K562 (cell line): ENCODE measurements around the gene SLC22A12. TPM values are rescaled to one million over a fixed set of nuclear protein-coding genes. Genes with fewer than 3 reads are reported as not detected.

ENCODE experiments used
- ATAC-seq: fragments of 200-7000 bp; cut with Tn5 transposase; 3 replicates; pipeline ENCODE4 v1.9.1; 2020; ENCODE audit warnings: moderate library complexity
- BruUV-seq: library from RNA; stranded (reverse); fragments of 400-500 nt; replicated peaks from 2 replicates; lab custom pipeline; 2021; lab: Mats Ljungman, UMichigan
- CTCF ChIA-PET: fragments of 300-600 bp; formaldehyde crosslinking; extraction: SDS; loops from one replicate; lab custom pipeline; 2021; ENCODE audit warnings: low intra/inter-chr PET ratio; lab: Yijun Ruan, JAX
- POLR2A ChIA-PET: fragments of 300-600, 350-650 bp; sonication (Branson Sonifier 250); formaldehyde crosslinking; extraction: SDS; loops from one replicate; lab custom pipeline; 2021; ENCODE audit warnings: antibody characterized with exemption, inconsistent platforms; lab: Yijun Ruan, JAX
- DNase-seq, 4 experiments: peaks; one replicate each; pipeline versions ENCODE4 v3.0.0 to v3.0.0-alpha.2; 2011 to 2018; ENCODE audit warnings: low spot score in 3 of 4, mixed read lengths in 3 of 4; ENCODE audit errors: extremely low read depth in 1 of 4
- FAIRE-seq: peaks from 2 replicates; lab custom pipeline; 2011; peaks lifted over from hg19 to GRCh38; lab: Jason Lieb, UNC
- H2AFZ ChIP-seq: 2 replicates; pipeline ENCODE4 v1.6.0; 2011; ENCODE audit warnings: low read depth, low read length, control low read depth, inconsistent platforms
- H3K27ac ChIP-seq: fragments of 200-600 bp; 3 replicates; pipeline ENCODE4 v1.8.0; 2011; ENCODE audit warnings: low read depth, mild to moderate bottlenecking, control low read depth, inconsistent platforms, low read length, moderate library complexity, mixed read lengths; ENCODE audit errors: extremely low read depth
- H3K27me3 ChIP-seq, 2 experiments: fragments of 300-600 bp in 1 of 2; 2 replicates in 1 of 2; 3 replicates in 1 of 2; pipeline versions ENCODE4 v1.6.0 to v1.8.0; 2011; ENCODE audit warnings: inconsistent platforms in 2 of 2, low read length in 2 of 2, mild to moderate bottlenecking in 1 of 2, mixed read lengths in 1 of 2, moderate library complexity in 1 of 2; ENCODE audit not compliant: control insufficient read depth in 2 of 2, insufficient read depth in 2 of 2
- H3K36me3 ChIP-seq: fragments of 300-600 bp; 3 replicates; pipeline ENCODE4 v1.8.0; 2011; ENCODE audit warnings: mild to moderate bottlenecking, low read length, inconsistent platforms; ENCODE audit not compliant: control insufficient read depth, insufficient read depth
- H3K4me1 ChIP-seq, 2 experiments: fragments of 200-600 bp in 1 of 2; replicated peaks in 1 of 2; 2 replicates in 1 of 2; 3 replicates in 1 of 2; pipeline versions ENCODE4 v1.5.1 to v1.8.0; 2011; ENCODE audit warnings: inconsistent platforms in 2 of 2, low read length in 2 of 2, mild to moderate bottlenecking in 1 of 2, mixed read lengths in 1 of 2, moderate library complexity in 1 of 2; ENCODE audit not compliant: control insufficient read depth in 2 of 2, insufficient read depth in 2 of 2
- H3K4me2 ChIP-seq: 2 replicates; pipeline ENCODE4 v1.6.1; 2011; ENCODE audit warnings: low read length, control low read depth, inconsistent platforms, mixed read lengths; ENCODE audit not compliant: insufficient read depth
- H3K4me3 ChIP-seq: fragments of 200-600 bp; sonication (generic), shearing (Covaris generic); 2 replicates; pipeline ENCODE4 v1.5.1; 2016; ENCODE audit warnings: control low read depth, inconsistent platforms
- H3K79me2 ChIP-seq: fragments of 200-600 bp; 3 replicates; pipeline ENCODE4 v1.8.0; 2011; ENCODE audit warnings: low read length, inconsistent platforms; ENCODE audit not compliant: control insufficient read depth, insufficient read depth
- H3K9ac ChIP-seq, 2 experiments: 2 replicates each; pipeline versions ENCODE4 v1.6.0 to v1.6.1; 2011; ENCODE audit warnings: low read depth in 2 of 2, low read length in 2 of 2, control low read depth in 1 of 2, inconsistent platforms in 1 of 2, mild to moderate bottlenecking in 1 of 2, mixed read lengths in 1 of 2; ENCODE audit not compliant: insufficient read depth in 1 of 2
- H3K9me1 ChIP-seq: one replicate; pipeline ENCODE4 v1.6.0; 2011; ENCODE audit warnings: inconsistent platforms, mild to moderate bottlenecking, low read length, moderate library complexity; ENCODE audit not compliant: control insufficient read depth, insufficient read depth
- H3K9me3 ChIP-seq: replicated peaks from 2 replicates; pipeline ENCODE4 v1.5.1; 2011; ENCODE audit warnings: low read depth, low read length, inconsistent platforms; ENCODE audit not compliant: control insufficient read depth, insufficient read depth
- H4K20me1 ChIP-seq: replicated peaks from 2 replicates; pipeline ENCODE4 v1.6.1; 2011; ENCODE audit warnings: low read length, inconsistent platforms, mixed read lengths; ENCODE audit not compliant: control insufficient read depth, insufficient read depth
- BCOR ChIP-seq: fragments of 450-650 bp; IDR thresholded peaks from 2 replicates; pipeline ENCODE4 v1.6.1; 2016
- E2F8 ChIP-seq: fragments of 450-650 bp; IDR thresholded peaks from 2 replicates; pipeline ENCODE4 v1.7.1; 2018; ENCODE audit warnings: mild to moderate bottlenecking, low read depth; ENCODE audit not compliant: partially characterized antibody
- ETS1 ChIP-seq: conservative IDR thresholded peaks from 2 replicates; pipeline ENCODE4 v1.6.1; 2011; ENCODE audit warnings: low read depth, mild to moderate bottlenecking, low read length; ENCODE audit not compliant: control insufficient read depth
- NFIC ChIP-seq: fragments of 450-650 bp; IDR thresholded peaks from 2 replicates; pipeline ENCODE4 v1.6.1; 2017; ENCODE audit warnings: mild to moderate bottlenecking, inconsistent platforms
- RFX7 ChIP-seq: fragments of 250-450 bp; sonication (Bioruptor Pico); IDR thresholded peaks from 2 replicates; pipeline ENCODE4 v1.5.1; 2021; ENCODE audit warnings: mild to moderate bottlenecking
- SMAD2 ChIP-seq: fragments of 150-350 bp; IDR thresholded peaks from 2 replicates; pipeline ENCODE4 v1.6.1; 2014; ENCODE audit warnings: low read depth, mild to moderate bottlenecking, low read length
- SNAPC5 ChIP-seq: fragments of 250-450 bp; sonication (Bioruptor Pico); IDR thresholded peaks from 2 replicates; pipeline ENCODE4 v1.8.0; 2021; ENCODE audit warnings: moderate library complexity, mild to moderate bottlenecking, inconsistent platforms
- SNRNP70 ChIP-seq: fragments of 200-400 bp; formaldehyde crosslinking; optimal IDR thresholded peaks from 2 replicates; pipeline ENCODE3; 2017; ENCODE audit warnings: low read depth, low read length
- STAT6 ChIP-seq: sonication (generic); formaldehyde crosslinking; IDR thresholded peaks from 2 replicates; pipeline ENCODE4 v1.8.1; 2023; ENCODE audit warnings: mild to moderate bottlenecking, missing genetic modification reagents
- ZNF23 ChIP-seq: fragments of 250-450 bp; sonication (Bioruptor Pico); IDR thresholded peaks from 2 replicates; pipeline ENCODE4 v1.4.0; 2020; ENCODE audit warnings: mild to moderate bottlenecking
- WGBS: fragments of 100-300 bp; shearing (Covaris generic); methylation state at CpG from one replicate; pipeline ENCODE4 v1.1.6; 2016; ENCODE audit warnings: low coverage, mixed read lengths; ENCODE audit not compliant: insufficient coverage; ENCODE audit errors: missing lambda C conversion rate; 5-methylcytosine and 5-hydroxymethylcytosine counted together
- in situ Hi-C: fragments of 300-500 bp; cut with MboI; formaldehyde crosslinking; loops from 4 replicates; pipeline ENCODE4 v1.15.0; 2018; ENCODE audit warnings: inconsistent platforms, mixed read lengths
- intact Hi-C: fragments of 100-400 bp; cut with micrococcal nuclease; formaldehyde crosslinking; loops from 2 replicates; pipeline ENCODE4 v1.14.2; 2022
- polyA plus RNA-seq, 8 experiments: library from polyadenylated mRNA; depleted of rRNA in 4 of 8; stranded (reverse) in 5 of 8; unstranded in 3 of 8; fragments of >200 nt; fragmentation: Nextera tagmentation in 2 of 8; fragmentation: Illumina TruSeq in 1 of 8; extraction: Ambion mirVana in 2 of 8; extraction: Trizol in 1 of 8; gene quantifications; 2 replicates each; pipeline versions ENCODE4 v1.2.1 to v1.2.3, GENCODE V29; 2011 to 2014; ENCODE audit warnings: inconsistent platforms in 1 of 8, missing spikeins in 1 of 8
- total RNA-seq, 7 experiments: library from RNA; depleted of rRNA in 6 of 7; stranded (reverse); fragments of >200 nt in 6 of 7; fragmentation: Illumina TruSeq in 2 of 7; extraction: Trizol in 2 of 7; gene quantifications; 2 replicates each; pipeline versions ENCODE4 v1.2.1 to v1.2.3, GENCODE V29; 2011 to 2021; ENCODE audit warnings: low replicate concordance in 1 of 7

SLC22A12 gene
- total and polyA plus RNA-seq, 9 of the 15 experiments (the other 6 are each of a cell fraction or from before 2014, with no cell fraction given) = not detected

GRCh38 chr11:64568584-64569140 is 22.4 kb upstream of the SLC22A12 start:
- no peak overlapping the region for H3K27ac ChIP-seq
- no peak overlapping the region for H3K9ac ChIP-seq
- H3K9me3 ChIP-seq = no peaks in the 10 kb centered on the region
- FAIRE-seq (no peak), DNase-seq (no peak)
- no peaks in the 10 kb centered on the region for H3K9me1 ChIP-seq
- no peak overlapping the region for H3K4me2 ChIP-seq
- no TSS peak for BruUV-seq
- intact Hi-C loops = no loop called here
- H4K20me1 ChIP-seq = peaks cover 3% of the 10 kb centered on the region; the same call in 1 of the 2 replicates
- ChIA-PET CTCF (no interaction called here), POLR2A (interaction anchor here (0.6 kb wide), 2 partner anchors 17 to 121 kb away, joined by 3 read pairs; no protein-coding TSS in a partner anchor)
- no peaks in the 10 kb centered on the region for H3K36me3 ChIP-seq
- TF ChIP-seq SNRNP70 (no peak), ETS1 (no peak), E2F8 (no peak), SNAPC5 (CRISPR knock-in tag) (no peak), NFIC (no peak), BCOR (no peak), RFX7 (CRISPR knock-in tag) (no peak), ZNF23 (CRISPR knock-in tag) (no peak), SMAD2 (no peak), STAT6 (CRISPR knock-in tag) (no peak)
- TF ChIP-seq, all 486 proteins: peak for 0
- no peak overlapping the region for H3K4me3 ChIP-seq
- in situ Hi-C loops = no loop called here
- H3K27me3 ChIP-seq = peaks cover 0 to 30% of the 10 kb centered on the region in 2 experiments; a peak in 4 of 5 replicates
- no peak overlapping the region for H2AFZ ChIP-seq
- no peak for ATAC-seq
- H3K79me2 ChIP-seq = no peaks in the 10 kb centered on the region
- 21% methylated on average over 7 of the region's 8 CpGs for WGBS
- peaks cover 15 to 52% of the 10 kb centered on the region in 2 experiments for H3K4me1 ChIP-seq
